Inferior parietal cortex (tissue), 1 donor: Measurements from ENCODE around the gene CUL1.

Source experiments
- DNase-seq: peaks from one replicate; pipeline ENCODE4 v3.0.0-alpha.2; 2016; ENCODE audit errors: extremely low spot score

CUL1 gene

DNA sequence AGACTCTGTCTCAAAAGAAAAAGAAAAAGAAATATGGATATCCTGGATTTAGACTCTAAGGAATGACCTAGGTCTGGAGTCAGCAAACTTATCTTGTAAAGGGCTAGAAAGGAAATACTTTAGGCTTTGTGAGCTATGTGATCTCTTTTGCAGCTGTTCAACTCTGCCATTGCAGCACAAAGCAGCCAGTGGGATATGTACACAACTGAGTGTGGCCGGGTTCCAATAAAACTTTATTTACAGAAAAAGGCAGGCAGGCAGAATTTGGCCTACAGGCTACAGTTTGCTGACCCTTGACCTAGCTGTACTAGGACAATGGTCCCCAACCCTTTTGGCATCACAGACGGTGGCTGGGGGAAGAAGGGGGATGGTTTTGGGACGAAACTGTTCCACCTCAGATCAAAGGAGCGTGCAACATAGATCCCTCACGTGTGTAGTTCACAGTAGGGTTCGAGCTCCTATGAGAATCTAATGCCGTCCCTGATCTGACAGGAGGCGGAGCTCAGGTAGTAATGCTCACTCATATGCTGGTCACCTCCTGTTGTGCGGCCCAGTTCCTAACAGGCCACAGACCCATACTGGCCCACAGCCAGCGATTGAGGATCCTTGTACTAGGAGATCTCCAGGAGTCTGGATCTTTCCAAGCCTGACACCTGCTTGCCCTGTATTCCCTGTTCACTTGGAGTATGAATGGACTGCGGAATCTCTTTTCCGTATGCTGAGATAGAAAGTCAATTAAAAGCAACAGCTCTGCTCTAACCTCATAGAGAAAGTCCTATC is 63.0 kb downstream of the CUL1 start:
- no peak for DNase-seq

DNA sequence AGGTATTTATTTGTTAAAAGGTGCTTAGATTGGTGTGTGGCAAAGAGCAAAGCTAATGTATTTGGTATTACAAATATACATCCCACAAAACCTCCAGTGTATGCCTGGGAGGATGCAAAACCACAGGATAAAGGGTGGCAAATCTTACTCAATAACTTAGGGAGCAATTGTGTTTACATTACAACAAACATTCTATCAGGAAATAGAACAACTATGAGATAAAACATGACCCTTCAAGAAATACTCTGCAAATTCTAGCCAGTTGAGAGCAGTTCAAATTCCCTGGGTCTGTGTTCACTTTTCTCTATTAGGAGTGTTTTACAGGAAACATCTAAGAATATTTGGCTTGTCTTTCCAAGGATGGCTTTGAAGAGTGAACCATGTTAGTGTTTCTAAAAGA is 64.9 kb downstream of the CUL1 start:
- DNase-seq = no peak

DNA sequence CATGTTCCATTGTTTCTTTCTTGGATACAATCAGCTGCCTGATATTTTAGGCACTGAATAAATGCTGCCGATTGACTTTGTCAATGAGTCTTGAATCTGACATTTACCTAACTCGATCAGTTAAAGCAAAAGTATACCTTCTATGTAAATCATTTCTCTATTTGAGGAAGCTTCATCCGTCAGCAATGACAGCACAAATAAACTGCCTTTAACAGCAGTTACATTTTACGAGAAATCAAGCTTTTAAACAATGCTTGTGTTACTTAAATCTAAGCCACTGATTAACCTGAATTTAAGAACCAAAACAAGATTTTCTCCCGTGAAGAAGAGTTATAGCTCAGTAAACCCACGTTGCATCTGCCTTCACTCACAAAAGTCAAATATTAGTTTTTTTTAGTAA is 71.3 kb downstream of the CUL1 start:
- no peak for DNase-seq

DNA sequence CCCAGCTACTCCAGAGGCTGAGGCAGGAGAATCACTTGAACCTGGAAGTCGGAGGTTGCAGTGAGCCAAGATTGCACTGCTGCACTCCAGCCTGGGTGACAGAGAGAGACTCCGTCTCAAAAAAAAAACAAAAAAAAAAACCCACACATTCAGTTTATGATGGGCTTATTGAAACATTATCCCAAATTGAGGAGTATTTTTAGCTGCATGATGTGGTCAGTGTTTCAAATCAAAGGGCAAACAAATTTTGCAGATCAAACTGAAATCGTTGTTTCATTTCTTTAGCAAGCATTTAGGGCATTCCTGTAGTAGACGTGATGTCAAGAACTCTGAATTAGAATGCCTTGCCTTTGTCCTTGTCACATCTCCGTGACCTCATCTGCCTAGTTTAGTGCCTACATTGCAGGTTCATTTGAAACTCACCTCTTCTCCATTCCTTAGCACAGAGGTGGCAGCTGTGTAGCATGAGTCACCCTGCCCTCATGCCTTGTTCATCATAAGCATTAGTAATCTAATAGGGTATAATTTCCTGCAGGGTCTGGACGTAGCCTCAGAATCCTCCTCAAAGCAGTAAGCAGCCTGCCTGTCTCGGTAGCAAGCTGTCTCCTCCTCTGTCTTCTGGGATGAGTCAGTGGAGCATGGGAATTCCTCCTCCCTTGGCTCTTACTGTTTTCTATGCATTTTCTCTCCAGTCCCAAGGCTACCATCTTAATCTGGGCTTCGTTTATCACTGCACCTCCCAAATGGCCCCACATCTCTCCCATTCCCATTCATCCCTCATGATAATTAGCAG is 73.8 kb downstream of the CUL1 start:
- no peak for DNase-seq

DNA sequence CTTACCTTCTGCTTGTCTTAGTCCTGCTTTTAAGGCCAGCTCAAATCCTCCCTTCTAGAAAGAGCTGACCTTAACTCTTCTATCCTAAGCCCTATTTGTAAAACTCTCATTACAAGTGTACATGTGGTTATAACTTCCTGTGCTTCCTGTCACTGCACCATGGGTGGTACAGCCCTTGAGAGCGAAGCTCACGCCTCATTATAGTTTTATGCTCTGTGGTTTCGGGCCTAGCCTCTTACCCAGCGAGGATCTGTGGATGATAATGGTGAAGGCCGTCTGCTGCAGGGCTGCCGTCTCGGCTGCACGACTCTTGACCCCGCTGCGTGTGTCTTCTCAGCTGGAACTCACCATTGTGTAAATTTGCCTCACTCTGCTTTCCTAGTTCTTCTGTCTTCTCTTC is 74.6 kb downstream of the CUL1 start:
- DNase-seq = no peak

DNA sequence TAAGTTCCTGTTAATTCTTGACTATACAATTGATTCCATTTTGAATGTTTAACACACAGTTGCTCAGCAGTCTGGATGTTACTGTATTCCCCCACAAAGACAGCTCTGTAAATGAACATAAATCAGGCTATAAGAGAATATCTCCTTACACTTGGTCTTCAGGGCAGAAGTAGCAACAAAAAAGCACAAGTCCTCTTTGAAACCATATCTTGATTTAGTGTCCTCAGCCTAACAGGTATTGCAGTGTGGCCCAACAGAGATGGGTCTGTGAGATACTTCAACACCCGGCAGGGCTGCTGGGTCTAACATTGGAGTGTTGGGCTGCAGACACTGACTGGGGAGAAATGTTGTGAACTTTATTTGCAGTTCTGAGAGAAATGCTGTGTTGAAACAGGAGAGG is 75.8 kb downstream of the CUL1 start:
- no peak for DNase-seq

DNA sequence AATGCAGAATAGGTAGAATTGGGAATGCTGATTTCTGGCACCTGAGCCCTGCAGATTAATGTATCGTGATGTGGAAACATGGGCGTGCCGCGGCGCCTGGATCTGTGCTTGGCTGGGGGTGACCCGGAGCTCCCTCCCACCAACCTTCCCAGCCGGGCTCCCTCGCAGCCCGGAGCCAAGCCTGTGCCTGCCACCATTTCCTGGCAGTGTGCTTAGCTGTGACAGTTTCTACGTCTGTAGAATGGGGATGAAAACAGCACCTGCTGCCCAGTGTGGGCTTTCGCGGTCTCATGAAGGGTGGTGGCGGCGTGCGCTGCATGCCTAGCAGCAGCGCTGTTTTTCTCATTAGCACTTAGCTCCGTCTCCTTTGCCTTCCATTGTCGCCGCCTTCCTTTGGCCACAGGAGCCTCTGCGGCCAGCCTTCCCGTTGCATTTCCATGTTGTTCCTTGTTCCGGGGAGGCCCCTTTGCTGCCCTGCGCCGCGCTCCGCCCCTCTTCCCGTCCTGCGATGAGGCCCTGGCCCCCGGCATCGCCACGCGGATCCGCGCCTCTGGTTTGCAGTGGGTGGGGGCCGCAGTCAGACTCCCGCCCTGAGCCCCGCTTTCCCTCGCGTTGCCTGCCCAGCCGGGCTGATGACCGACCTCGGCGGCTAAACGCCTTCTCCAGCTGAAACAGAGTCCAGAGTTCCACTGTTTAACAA is 84.2 kb downstream of the CUL1 start:
- DNase-seq = no peak

DNA sequence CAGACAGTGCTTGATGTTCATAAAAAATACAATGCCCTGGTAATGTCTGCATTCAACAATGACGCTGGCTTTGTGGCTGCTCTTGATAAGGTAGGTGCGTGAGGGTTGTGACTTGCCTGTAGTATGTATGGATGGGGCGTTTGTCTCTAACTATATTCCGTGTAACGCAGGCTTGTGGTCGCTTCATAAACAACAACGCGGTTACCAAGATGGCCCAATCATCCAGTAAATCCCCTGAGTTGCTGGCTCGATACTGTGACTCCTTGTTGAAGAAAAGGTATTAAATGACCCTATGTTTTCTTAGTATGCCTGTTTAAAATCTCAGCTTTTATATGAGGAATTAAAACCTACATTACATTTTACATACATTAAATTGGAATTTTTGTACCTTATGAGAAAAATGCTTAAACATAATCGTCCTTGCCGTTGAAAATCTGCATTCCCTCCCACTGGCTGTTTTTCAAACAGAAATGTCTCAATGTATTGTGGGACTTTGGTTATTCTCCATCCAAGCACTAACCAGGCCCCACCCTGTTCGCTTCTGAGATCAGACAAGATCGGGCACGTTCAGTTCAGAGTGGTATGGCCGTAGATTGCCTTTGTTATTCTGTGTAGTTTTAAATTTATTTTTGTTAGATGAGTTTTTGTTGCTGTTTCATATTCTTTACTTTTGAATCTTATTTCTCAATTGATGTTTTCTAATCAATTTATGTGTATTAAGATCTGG is 85.3 kb downstream of the CUL1 start:
- no peak for DNase-seq

DNA sequence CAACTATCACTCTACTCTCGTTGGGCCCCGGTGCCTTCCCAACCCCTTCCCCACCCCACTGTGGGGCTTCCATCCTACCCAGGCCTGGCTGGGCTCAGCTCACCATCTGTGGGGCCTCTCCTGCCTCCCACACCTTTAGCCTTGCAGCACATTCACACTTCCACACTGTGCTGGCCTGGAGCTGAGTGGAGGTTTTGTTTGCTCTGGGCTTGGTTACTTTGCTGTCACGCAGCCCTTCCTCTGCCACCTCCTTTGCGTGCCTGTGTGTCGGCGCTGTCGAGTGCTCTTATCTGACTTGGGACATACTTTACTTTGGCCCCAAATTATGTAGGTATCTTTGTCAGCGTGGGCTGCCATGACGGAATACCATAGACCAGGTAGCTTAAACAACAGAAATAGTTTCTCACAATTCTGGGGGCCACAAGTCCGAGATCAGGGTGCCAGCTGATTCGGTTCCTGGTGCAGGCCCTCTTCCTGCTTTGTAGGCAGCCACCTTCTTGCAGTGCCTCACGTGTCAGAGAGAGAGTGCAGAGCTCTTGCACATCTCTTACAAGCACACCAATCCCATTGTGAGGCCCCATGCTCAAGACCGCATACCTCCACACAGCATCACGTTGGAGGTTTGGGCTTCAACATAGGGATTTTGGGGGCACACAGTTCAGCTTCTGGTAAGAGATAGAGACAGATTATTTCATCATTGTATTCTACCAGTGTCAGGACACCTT is 89.0 kb downstream of the CUL1 start:
- no peak for DNase-seq

DNA sequence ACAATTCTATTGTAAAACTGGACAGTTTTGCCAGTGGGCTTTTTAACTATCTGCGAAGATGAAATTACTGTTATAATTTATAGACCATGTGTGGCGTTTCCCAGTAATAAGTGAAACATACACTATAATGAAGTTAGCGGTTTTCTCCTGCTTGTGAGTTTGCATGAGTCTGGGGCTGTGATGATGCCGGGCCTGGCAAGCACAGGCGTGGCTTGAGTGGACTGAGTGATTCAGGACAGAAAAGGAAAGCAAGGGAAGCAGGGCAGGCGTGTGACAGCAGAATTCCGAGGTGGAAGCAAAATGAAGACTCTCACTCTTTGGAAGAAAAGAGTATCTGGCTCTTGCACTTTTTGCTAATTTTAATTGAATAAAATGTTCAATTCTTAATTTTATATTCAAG is 90.5 kb downstream of the CUL1 start:
- no peak for DNase-seq

DNA sequence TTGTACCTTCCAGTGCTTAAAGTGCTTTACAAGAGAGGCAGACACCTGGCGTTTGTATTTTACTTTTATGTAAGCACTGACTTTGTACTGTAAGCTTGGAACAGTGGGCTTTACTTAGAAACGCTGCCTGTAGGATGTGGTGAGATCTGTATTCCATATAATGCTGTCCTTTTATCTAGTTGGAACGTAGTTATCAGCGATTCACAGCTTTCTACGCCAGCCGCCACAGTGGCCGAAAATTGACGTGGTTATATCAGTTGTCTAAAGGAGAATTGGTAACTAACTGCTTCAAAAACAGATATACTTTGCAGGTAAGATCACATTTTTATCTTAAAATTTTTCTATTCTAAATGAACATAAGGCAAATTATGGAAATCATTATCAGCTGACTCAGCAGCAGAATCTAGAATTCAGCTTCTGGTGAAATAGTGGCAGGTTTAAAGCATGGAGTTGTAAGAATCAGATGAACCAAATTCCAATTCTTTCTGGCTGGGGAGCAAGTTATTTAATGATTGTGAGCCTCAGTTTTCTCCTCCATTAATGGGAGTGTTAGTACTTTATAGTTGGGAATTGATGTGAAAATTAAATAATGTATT is 91.5 kb downstream of the CUL1 start:
- DNase-seq = no peak

DNA sequence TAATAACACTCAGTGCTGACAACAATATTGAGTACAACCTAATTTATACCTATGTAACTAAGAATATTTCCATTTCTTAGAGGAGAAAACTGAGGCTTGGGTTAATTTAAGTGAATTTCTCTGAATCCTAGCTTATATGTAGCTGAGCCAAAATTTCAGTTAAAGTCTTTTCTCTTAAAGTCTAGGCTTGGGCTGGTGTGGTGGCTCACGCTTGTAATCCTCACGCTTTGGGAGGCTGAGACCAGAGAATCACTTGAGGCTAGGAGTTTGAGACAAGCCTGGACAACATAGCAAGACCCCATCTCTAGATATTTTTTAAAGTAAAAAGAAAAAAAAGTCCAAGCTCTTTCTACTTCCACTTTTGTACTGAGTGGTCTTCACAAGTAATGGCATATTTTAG is 92.1 kb downstream of the CUL1 start:
- no peak for DNase-seq

DNA sequence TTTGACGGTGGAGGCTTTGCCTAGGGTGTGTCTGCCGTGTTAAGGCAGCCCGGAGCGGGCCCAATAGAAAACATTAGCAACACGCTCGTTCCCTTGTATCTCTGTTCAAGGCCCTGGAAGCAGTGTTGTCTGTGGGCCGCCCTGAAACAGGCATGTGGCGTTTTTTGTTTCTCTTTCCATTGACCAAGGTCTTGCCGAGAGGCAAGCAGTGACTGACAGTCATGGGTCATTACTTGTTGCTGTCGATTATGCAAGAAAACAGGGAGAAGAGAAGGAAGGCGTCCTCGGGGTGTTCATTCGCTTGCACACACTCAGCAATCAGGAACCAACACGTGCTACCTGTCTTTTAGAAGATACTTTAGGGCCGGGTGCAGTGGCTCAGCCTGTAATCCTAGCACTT is 92.8 kb downstream of the CUL1 start:
- DNase-seq = no peak

DNA sequence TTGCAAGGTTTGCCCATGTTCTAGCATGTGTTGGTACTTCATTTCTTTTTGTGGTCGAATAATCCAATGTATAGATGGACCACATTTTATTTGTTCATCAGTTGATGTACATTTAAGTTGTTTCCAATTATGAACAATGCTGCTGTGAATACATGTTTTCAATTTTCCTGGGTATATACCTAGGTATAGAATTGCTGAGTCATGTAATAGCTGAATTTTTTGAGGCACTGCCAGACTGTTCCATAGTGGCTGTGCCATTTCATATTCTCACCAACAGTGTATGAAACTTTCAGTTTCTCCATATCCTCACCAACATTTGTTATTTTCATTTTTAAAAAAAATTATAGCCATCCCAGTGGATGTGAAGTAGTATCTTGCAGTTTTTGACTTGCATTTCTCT is 94.9 kb downstream of the CUL1 start:
- no peak for DNase-seq

DNA sequence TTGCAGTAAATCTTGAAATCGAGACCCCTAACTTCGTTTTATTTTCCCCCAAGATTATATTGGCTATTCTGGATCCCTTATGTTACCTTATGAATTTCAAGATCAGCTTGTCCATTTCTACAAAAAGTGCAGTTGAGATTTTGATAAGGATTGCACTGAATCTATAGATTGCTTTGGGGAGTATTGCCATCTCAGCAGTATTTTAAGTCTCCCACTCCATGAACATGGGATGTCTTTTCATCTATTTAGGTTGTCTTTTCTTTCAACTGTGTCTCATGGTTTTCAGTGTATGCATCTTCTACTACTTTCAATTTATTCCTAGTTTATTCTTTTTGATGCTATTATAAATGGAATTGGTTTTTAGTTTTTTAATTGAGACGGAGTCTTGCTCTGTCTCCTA is 95.8 kb downstream of the CUL1 start:
- DNase-seq = no peak

DNA sequence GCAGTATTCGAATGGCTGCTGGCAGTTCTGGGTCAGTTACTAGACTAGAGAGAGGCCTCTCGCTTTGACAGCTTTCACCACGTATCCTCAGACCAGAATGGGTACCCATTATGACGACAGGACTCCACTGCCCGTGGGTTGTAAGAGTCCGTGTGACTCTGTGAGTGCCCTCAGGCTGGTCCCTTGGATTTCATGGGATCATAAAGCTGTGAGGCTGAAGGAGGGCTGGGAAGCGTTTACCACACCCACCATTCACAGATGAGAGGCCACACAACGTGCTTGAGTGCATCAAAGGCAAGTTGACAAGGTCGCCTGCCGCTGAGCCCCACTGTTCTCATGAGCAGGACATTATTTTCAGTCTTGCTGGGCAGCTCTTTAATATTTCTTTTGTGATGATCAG is 98.1 kb downstream of the CUL1 start:
- no peak for DNase-seq

DNA sequence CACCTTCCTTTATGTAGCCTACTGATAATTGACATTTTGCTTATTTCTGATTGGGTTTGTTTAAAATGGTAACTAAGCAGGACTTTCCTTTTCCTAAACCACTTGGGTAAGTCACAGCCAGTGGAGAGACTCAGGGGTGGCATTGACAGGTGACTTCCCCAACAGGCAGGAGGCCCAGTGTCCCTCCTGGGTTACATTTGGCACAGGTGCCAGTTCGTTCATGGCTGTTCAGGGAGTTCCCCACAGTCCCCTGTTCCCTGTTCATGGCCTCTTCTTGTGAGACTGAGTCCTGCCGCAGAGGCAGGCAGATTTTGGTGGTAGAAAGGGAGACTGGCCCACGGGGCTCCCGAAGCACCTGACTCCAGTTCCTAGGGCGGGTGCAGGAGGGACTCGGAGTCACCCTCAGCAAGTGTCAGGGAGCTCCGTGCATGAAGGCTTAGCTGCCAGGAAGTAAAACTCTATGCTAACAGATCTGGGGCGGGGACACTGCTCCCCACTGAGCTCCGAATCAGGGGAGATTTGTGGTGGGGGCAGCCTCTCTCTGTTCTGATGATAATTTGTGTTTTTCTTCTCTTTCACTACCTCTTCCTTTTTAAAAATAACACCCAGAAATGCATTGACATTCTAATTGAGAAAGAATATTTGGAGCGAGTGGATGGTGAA is 101.3 kb downstream of the CUL1 start:
- DNase-seq = no peak

DNA sequence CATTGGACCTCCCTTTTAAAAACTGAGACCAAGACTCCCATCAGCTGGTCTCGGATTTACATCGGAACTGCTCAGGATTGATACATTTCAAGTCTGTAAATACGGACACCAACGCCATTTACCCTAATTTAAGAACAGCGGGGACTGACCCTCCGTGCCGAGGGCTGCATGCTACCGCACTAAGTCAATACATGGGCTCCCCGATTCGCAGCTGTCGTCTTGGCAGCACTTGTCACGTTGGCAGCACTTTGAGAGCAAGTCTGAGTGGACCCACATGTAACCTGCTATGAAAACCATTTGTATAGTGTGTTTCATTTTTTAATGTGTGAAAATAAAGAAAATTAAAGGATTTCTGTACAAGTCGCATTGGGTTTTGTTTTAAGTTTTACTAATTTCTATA is 102.0 kb downstream of the CUL1 start:
- DNase-seq = no peak

DNA sequence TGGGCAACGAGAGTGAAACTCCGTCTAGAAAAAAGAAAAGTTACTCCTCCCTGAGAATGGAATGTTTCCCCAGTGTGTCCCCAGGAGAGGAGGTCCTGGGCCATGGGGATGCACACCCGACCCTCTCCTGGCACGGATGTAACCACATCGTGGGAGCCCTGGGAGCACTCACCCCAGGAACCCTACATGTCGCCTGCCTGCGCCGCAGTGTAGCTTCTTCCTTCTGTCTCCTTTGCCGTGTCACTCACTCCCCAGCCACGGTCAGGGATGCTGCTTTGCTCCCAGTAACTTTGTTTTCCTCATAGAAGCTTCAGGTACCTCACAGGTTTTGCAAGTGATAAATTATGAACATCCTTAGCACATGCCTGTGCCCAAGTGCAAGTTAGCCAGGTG is 103.4 kb downstream of the CUL1 start:
- no peak for DNase-seq

DNA sequence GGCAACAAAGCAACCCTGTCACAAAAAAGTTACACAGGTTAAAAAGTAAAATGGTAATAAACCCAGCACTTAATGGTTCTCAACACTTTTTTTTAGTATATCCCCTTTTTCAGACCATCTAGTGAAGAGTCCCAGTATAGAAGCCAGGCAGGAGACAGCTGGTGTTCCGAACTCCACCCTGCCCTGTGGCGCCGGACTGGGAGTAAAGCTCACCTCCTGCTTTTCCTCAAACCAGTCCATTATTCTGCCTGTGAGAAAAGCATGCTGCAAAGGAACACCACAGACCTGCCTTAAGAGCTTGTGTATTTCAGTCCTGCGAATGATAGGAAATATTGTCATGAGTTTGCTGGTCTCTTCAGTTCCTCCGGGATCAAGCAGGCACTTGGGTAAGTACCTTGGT is 104.4 kb downstream of the CUL1 start:
- DNase-seq = no peak
